ENCODE results near the gene IRAK2.

Gene IRAK2

GRCh38 chr3:10189557-10190354 is 25.0 kb downstream of the IRAK2 start:
- no peak for DNase-seq (ENCODE audit: low spot score)

- DNase-seq (ENCODE audit: low spot score) = peak; percentile 68
These were observed 28.4 kb downstream of the IRAK2 start for GRCh38 chr3:10192953-10193691.

GRCh38 chr3:10193692-10194327 is 29.1 kb downstream of the IRAK2 start:
- no peak for DNase-seq (ENCODE audit: low spot score)

- no peak for DNase-seq (ENCODE audit: low spot score)
These were observed 29.8 kb downstream of the IRAK2 start for GRCh38 chr3:10194328-10195071.

- DNase-seq (ENCODE audit: low spot score) = no peak
These were observed 30.8 kb downstream of the IRAK2 start for GRCh38 chr3:10195366-10196089.

GRCh38 chr3:10196389-10197052 is 31.8 kb downstream of the IRAK2 start:
- no peak for DNase-seq (ENCODE audit: low spot score)

GRCh38 chr3:10198226-10198625 is 33.5 kb downstream of the IRAK2 start:
- no peak for DNase-seq (ENCODE audit: low spot score)

- no peak for DNase-seq (ENCODE audit: low spot score)
These were observed 34.3 kb downstream of the IRAK2 start for GRCh38 chr3:10198761-10199649.

GRCh38 chr3:10204921-10205320 is 40.2 kb downstream of the IRAK2 start:
- no peak for DNase-seq (ENCODE audit: low spot score)

- DNase-seq (ENCODE audit: low spot score) = peak; percentile 93
These were observed 40.9 kb downstream of the IRAK2 start for GRCh38 chr3:10205451-10206165.

- DNase-seq (ENCODE audit: low spot score) = no peak
These were observed 41.4 kb downstream of the IRAK2 start for GRCh38 chr3:10206166-10206511.

- no peak for DNase-seq (ENCODE audit: low spot score)
These were observed 48.6 kb downstream of the IRAK2 start for GRCh38 chr3:10213156-10213792.

GRCh38 chr3:10215578-10216368 is 51.1 kb downstream of the IRAK2 start:
- no peak for DNase-seq (ENCODE audit: low spot score)

- DNase-seq (ENCODE audit: low spot score) = no peak
These were observed 52.6 kb downstream of the IRAK2 start for GRCh38 chr3:10217359-10217758.

- no peak for DNase-seq (ENCODE audit: low spot score)
These were observed 55.0 kb downstream of the IRAK2 start for GRCh38 chr3:10219737-10220136.

GRCh38 chr3:10223676-10224639 is 59.2 kb downstream of the IRAK2 start:
- no peak for DNase-seq (ENCODE audit: low spot score)
